T-helper 9 cell (primary cell): ENCODE data around the gene NHLRC1.
A peak's percentile ranks its signal among the peaks of the same experiment; 100 is the strongest.
"Not testable (repeated sequence)": the region's sequence is repeated elsewhere in the genome, so short reads cannot be mapped to it uniquely, and the experiment has no call there.

Experiments used
- DNase-seq: peaks from one replicate; pipeline ENCODE4 v3.0.0-alpha.2; 2020
- total RNA-seq, 2 donors: gene quantifications; one replicate each; lab custom pipeline; 2026; lab: John Stamatoyannopoulos, UW

NHLRC1 gene
- total RNA-seq: 0.24 to 1.4 reads per million in 2 donors

DNA sequence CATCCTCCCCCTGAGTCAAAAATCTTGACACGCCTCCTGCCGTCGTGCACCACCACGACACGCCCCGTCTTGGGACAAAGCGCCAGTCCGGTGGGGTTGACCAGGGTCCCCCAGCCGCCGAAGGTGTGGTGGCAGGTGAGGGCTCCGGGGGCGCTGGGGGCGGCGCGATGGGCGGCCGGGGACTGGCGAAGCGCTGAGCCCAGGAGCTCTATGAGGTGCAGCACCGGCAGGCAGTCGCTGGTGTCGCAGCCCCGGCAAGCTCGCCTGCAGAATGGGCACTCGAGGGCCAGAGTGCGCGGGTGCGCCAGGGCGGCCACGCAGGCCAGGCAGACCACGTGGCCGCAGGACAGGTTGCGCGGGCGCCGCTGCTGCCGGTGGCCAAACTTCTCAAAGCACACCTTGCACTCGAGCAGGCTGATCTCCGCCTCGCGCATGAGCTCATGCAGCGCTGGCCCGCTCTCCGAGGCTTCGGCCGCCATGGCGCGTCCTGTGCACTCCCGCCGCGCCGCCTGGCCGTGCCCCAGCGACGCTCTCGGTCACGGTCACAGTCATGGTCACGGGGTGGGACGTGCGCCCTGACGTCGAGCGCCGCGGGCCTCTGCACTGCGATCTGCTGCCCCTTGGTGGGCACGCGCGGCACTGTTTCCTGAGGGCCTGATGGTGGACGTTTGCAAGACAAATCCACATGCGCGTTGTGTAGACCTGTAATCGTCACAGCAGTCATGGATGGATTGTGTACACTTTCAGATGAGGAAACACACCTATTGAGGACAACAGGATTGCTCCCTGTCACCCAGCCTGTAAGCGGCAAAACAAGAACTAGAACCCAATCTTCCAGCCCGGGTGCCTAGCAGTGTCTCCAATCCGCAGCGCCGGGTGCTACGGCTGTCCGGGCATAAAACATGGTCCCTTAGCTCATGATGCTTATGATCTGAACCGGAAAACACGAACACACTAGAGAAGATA, at the start of gene NHLRC1:
NHLRC1 (minus strand) TSS at position 550 of the 966 bp plus-strand sequence; CDS start at position 479, 71 bp downstream.
- peak; percentile 43 for DNase-seq

DNA sequence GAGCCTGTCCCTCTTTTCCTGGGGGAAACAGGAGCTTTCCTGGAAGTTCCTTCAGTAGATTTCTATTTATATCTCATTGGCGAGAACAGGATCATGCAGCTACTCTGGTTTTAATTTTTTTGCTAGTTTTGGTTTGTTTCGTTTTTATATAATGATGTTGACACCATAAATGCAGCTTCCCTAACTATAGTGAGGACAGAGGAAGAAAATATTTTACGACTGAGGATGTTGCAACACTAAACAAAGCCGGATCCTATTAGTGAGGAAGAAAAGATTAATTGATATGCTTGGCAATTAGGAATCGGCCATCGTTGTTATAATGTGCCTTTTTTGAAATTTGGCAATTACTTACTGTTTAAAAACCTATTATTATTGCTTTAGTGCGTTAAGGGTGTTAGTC, 49.4 kb upstream of the NHLRC1 start:
- no peak for DNase-seq

DNA sequence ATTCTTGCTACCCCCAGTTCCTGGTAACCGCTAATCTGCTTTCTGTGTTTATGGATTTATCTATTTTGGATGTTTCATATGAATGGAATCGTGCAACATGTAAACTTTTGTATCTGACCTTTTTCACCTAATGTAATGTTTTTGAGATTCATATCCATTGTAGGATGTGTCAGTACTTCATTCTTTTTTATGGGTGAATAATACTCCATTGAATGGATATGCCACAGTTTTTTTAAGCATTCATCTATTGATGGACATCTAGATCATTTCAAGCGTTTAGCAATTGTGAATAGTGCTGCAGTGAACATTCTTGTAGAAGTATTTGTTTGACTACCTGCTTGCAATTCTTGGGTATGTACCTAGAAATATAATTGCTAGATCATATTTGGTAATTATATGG, 45.8 kb upstream of the NHLRC1 start:
- DNase-seq: no peak

DNA sequence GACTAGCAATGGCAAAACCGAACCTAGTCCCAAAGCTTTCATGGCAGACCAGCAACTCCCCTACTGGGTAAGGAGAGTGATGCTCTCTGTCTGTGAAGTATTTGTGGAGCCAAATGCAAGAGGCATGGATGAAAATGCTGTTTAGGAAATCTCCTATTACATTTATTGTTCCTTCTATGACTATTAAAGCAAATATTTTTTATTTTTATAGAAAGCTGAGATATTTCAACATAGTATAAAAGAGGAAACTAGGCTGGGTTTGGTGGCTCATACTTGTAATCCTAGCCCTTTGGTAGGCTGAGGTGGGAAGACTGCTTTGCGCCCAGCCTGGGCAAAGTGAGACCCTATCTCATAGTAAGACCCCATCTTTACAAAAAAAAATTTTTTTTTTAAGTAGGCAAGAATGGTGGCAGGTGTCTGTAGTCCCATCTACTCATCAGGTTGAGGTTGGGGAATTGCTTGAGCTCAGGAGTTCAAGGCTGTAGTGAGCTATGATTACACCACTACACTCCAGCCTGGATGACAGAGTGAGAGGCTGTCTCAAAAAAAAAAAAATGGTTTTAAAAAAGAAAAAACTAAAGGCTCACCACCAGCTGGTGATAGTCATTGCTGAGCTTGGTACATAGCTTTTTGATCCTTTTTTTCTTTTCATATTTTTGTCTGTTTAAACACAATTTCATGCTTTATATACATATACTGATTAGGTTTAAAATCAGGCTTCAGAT, 44.0 kb upstream of the NHLRC1 start:
- no peak for DNase-seq

DNA sequence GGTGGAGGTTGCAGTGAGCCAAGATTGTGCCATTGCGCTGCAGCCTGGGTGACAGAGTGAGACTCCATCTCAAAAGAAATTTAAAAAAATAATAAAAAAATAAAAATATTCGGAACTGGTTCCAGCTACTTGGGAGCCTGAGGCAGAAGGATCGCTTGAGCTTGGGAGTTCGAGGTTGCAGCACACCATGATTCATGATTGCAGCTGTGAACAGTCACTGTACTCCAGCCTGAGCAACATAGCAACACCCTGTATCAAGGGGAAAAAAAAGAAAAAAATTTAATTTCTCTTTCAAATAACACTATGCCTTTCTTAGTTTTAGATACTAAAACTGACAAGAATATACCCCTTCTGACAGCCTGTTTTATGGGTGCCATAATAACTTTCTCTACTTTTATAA, 43.3 kb upstream of the NHLRC1 start:
- no peak for DNase-seq

DNA sequence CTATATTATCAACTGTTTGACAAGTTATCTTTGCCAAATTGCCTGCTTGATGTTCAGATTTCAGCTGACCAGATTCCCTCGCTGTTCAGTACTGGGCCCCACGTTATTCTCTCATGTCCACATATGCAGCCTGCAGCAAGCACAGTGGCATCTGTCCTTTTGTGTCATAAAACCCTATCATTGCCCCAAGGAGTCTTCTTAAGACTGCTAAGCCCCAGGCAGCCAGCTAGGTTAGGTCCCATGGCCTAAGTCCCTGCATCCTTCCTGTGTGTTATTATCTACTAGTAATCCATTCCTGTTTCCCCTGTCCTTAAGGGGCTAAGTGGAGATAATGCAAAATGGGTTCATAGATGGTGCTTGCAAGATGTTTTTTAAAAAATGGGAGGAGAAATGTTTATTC, 39.9 kb upstream of the NHLRC1 start:
- DNase-seq: no peak

DNA sequence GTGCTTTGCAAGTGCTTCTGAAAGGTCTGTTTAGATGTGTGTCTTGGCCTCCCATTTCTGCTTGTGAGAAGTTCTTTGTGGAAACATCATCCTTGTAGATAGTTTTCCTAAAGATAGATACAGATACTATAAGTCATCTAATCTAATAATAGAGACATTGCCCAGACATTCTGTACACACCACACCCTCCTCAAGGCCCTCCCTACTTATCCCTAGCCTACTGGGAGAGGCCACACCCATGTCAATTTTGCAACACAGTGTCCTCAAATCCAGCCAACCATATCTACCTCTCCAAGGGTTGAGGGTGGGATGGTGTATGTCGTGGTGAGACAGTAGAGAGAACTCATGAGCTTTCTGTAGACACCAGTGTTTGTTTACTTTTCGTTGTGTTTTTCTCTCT, 39.0 kb upstream of the NHLRC1 start:
- DNase-seq: no peak

DNA sequence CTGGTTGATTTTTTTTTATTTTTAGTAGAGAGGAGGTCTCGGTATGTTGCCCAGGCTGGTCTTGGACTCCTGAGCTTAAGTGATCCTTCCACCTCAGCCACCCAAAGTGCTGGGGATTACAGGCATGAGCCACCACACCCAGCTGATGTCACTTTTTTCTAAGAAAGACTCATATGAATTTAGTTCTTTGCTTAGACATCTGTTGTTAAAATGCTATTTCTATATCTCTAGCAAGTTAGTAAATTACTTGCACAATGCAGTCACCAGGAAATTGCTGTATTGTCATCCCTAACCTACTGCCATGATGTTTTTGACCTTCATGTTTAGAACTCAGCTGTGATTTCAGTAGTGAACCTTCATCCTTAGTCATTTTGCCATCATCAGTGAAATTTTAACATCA, 38.4 kb upstream of the NHLRC1 start:
- no peak for DNase-seq

DNA sequence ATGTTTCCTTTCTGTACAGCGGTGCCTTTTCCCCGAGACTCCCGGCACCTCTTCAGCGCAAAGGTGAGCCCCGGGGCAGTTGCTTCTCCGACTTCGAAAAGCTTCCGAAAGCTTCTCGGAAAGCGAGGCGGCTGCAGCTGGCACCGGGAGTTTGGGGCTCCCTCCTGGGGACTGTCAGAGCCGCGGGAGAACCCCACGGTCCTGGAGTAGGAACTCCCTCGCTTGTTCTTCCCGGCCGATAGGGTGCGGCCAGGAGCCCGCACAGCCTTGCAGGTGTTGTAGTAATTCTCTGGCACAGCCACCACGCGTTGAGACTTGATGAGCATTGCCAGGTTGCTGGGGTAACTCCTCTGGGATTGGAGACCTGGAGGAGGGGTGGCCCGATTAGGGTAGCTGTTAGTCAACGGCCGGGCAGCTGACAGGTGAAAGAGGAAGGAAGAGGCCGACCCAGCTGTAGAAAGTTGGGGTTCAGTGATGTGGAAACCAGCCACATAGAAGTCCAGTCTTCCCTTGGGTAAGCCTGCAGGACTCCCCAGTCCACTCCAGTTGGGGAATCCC, 33.5 kb upstream of the NHLRC1 start:
- peak; percentile 28 for DNase-seq

DNA sequence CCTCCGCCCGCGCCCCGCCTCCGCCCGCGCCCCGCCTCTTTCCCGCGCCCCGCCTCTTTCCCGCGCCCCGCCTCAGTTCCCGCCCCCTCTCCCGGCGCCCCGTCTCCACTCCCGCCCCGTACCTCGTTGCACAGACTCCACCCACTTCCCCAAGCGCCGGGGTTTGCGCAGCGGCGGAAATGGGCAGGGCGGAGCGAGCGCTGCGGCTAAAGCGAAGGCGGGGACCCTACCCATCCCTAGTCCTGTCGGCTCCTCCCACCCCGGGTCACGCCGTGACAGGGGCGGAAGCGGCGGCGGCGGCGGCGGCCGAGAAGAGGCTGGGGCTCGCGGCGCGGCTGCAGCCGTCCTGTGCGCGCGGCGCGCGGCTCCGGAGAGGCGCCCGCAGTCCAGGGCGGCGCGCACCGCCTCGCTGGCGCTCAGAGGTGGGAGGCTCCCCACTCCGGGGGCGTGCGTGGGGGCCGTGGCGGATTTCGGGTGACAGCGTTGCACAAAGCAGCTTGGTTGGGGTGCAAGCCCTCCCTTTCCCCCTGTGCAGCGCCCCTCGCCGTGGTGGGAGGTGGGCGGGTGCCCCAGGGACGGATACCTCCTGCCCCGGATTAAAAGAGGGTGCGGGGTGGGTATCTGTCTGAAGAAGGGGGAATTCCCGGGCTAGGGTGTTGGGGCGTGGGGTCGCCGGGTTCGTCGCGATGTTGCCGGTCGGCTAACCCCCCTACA, 32.8 kb upstream of the NHLRC1 start, which contains the start of gene KDM1B:
KDM1B (plus strand) TSS at position 273 of the 714 bp plus-strand sequence. CDS start 4,474 bp downstream, outside the sequence.
- peak; percentile 96 for DNase-seq

DNA sequence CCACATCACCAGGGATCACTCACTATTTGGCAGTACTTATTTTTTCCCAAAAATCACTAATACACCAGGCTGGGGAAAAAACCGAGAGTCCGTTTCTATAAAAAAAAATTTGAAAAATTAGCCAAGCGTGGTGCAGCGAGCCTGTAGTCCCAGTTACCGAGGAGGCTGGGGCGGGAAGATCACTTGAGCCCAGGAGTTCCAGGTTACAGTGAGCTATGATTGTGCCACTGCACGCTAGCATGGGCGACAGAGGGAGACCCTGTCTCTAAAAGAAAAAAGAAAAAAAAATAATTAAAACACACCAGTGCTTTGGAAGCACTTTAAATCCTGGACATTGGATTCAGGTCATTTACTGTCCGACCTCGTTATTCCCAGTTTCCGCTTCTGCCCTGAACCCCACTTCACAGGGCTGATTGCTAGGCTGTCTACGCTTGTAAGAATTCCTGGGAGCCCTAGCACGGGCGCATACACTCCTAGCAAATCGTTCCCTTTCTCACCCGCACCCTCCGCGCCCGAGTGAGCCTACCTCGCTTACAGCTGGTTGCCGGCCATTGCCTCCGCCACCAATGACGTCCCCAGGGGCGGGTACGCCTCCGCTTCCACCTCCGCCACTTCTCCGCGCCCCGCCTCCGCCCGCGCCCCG, 32.2 kb upstream of the NHLRC1 start, which contains the start of gene TPMT:
TPMT (minus strand) TSS at position 571 of the 643 bp plus-strand sequence. CDS start 5,950 bp downstream, outside the sequence.
- DNase-seq: peak; percentile 2

DNA sequence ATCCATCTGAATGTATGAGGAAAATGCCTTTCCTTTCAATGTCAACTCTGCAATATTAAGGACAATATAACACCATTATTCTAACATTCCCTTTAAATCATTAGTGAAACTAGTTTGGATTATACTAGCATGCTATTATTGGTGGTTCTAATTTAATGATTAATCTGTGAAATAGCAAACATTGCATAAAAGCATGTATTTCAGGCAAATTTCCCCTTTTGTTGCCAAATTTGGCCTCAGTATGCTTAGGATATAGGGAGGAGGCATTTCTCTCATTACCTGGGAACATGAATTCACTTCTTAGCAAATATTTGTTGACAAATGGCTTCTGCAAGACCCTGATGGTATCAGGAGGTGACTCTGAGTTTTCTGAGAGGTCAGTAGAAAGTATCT, 30.8 kb upstream of the NHLRC1 start:
- DNase-seq: no peak

DNA sequence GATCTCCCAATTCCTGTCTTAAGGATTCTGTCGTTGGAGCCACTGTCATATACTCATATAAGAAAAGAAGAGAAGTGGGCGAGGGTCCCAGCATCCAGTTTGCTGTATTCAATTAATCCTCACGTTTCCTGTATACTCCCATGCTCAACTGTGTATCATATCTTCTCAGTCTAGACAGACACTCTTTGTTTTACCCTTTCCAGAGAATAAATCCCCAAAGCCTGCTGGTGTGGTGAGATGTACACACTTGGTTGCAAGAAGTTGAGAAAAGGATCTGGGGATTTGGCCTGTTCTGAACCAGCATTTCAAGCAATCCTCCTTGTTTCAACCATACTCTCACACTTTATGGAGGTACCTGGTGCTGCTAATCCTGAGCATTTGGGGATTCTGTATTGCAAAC, 29.3 kb upstream of the NHLRC1 start:
- DNase-seq: no peak

DNA sequence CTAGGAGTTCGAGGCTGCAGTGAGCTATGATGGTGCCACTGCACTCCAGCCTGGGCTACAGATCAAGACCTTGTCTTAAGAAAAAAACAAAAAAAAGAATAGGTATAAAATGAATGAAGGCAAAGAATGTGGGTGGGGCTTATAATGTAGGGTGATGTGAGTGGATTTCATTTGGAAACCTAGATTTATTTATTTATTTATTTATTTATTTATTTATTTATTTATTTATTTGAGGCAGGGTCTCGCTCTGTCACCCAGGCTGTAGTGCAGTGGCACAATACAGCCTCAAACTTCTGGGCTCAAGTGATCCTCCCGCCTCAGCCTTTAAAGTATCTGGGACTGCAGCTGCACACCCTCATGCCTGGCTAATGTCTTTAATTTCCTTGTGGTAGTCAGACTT, 28.9 kb upstream of the NHLRC1 start:
- not testable (repeated sequence) for DNase-seq

DNA sequence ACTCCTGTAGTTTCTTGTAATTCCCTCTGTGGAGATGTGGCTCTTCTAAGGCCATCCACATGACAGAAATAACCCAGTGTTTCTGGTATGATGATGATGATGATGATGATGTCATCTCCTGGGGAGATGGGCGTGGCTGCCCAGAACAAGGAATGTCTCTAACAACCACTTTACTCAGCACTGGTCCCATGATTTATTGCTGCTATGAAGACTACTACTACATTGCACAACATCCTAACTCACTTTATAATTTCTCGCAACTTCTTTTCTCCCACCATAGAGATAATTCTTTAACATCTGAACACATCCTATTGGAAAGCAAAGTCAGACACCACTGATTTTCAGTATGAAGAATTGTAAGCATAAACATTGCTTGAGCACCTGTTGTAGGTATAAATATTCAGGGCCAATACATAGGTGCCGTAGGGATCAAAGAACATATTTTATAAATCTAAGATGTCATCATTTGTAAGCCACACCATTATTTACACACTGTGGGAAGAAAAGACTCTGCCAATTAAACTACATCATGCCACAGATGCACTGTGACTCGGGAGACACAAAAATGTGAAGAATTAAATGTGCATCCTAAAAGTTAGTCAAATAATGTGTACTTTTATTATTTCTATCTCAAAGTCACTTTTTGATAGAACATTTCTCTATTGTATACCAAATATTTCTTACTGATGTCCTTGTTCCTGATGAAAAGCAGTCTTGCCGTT, 26.0 kb upstream of the NHLRC1 start:
- no peak for DNase-seq

DNA sequence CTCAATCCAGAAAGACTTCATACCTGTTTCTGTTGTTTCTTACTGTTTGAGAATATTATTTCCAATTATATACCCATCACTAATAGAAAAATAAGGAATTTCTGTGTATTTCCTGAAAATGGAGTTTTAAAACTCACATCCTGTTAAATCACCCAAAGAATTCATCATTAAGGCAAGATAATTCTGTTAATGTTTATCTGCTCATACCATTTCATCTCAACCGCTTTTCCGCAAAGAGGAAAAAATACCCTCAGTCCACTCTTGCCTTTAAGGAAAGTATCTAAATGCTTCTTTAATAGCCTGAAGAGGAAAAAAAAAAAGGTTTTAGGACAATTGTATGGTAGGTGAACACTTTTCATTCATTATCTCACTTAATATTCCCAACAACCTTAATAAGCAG, 25.1 kb upstream of the NHLRC1 start:
- no peak for DNase-seq

DNA sequence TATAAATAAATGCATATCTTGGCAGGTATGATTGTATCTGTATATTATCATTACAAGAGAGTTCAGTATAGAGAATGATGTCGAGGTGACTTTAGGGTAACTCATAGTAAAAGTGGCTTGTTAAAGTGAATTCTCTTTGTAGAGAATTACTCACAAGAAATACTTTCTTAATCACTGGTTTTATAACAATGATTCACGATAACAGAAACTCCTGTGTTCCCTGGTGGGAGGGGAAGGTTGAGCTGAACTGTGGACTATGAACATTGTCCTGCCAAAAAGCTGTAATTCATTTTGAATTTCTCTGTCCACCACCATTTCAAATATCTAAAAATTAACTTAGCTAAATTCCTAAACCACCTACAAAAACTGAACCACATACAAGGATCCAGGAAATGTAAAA, 24.7 kb upstream of the NHLRC1 start:
- DNase-seq: no peak

DNA sequence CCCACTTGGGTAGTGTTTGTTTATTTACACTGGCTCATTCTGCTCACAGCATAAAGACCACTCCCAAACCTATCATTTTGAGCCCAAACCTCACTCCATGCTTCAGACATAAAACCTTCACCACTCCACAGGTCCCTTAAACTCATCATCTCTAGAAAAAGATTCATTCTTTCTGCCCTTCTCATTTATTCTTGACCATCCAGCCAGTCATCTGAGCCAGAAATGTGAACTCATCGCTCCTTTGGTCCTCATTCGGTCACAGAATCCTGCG, 20.0 kb upstream of the NHLRC1 start:
- no peak for DNase-seq

DNA sequence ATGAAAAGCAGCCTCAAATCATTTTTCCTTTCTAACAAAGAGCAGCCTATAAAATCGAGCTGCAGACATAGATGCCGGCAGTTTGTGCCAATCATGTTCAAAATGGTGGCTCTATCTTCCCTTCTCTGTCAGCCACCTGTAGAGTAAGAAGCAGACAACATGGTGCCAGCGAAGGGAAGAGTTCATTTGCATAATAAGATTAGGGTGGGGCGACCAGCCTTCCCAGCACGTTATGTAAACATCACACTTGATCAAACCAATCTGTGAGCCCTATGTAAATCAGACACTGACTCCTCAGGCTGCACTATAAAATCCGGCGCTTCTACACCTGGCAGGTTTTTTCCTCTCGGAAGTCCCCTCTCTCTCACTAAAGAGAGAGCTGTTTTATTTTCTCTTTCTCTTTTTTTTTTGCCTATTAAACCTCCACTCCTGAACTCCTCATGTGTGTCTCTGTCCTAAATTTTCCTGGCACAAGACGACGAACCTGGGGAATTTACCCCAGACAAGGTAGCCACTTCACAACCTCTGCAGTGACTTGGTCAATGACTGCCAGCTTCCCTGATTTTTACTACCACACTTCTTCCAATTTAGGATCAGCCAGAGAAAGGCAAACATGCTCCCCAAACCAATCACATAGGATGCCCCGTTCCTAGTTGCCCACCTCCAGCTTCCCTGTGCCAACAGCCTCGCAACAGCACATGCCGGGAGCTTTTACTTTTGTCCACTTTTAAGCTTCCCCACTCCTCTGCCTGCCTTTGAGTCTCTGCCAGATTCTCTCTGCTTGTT, 19.5 kb upstream of the NHLRC1 start:
- DNase-seq: no peak

DNA sequence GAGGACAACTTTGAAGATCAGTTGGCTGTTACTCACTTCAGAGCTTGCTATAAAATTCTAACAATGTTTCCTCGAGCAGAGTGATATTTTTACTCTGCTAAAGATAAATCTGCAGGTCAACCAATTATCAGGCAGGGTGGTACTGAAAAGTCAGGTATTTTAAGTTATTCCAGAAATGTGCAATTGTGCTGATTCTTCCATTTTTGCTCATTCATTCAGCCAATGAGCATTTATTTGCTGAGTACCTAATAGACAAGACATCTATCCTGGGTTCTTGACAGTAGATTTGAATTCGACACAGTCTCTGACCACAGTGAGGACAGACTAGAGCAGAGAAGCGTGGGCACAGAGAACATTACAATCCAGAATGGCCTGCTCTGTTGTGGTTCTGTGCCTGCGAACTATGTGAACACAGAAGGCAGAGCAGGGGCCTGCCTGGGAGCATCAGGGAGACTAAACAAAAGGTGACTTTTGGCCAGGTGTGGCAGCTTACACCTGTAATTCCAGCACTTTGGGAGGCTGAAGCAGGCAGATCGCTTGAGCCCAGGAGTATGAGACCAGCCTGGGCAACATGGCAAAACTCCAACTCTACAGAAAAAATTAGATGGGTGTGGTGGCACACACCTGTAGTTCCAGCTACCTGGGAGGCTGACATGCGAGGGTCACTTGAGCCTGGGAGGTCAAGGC, 17.6 kb upstream of the NHLRC1 start:
- no peak for DNase-seq
